Left cardiac atrium (tissue), 4 donors: ENCODE measurements around the gene KLRF1. TPM values are rescaled to one million over a fixed set of nuclear protein-coding genes. Genes with fewer than 3 reads are reported as not detected.
A peak's percentile ranks its signal among the peaks of the same experiment; 100 is the strongest.

ENCODE experiments used
- ATAC-seq, 2 donors: fragments of 200-7000 bp; cut with Tn5 transposase; one replicate each; pipeline ENCODE4 v1.9.1; 2020; ENCODE audit warnings: mild to moderate bottlenecking in 2 of 2, moderate library complexity in 2 of 2
- DNase-seq: peaks from one replicate; pipeline ENCODE4 v3.0.0-alpha.2; 2020
- intact Hi-C, 2 donors: fragments of 100-400 bp; cut with DNase I; formaldehyde crosslinking; loops; one replicate each; pipeline versions ENCODE4 v1.14.1 to v1.15.1; 2022 to 2023
- total RNA-seq, 2 donors: library from RNA; stranded (reverse); fragmentation: NEBNext Ultra II Directional; extraction: Animal tissue kit (Norgen Biotek cat#: 25700); gene quantifications; one replicate each; pipeline ENCODE4 v1.2.1, GENCODE V29; 2021
- donor health status: DM: no; HTN: yes; CAD: no.
- donor health status: DM: no; HTN: yes; CAD: no; lungs with severe emphysema.
- donor health status: DM: yes; HTN: yes; CAD: no.
- donor health status: Dilated cardiomyopathy.

KLRF1 gene
- total RNA-seq, 2 donors from 2014 or later, result 0.27 to 0.31 TPM

DNA sequence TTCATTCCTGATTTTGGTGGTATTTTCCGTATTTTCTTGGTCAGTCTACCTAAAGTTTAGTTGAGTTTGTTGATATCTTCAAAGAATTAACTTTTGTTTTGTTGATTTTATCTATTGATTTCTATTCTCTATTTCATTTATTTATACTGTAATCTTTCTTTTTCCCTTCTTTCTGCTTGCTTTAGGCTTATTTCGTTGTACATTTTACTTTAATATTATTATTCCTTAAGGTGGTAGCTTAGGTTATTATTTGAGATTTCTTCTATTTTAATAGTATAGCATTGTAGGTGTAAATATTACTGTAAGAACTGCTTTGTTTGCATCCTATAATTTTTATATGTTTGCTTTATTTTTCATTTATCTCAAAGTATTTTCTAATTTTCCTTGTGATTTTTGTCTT is 21.4 kb upstream of the KLRF1 start:
- DNase-seq, result no peak
- intact Hi-C loops, result no loop called here
- no peak for ATAC-seq

DNA sequence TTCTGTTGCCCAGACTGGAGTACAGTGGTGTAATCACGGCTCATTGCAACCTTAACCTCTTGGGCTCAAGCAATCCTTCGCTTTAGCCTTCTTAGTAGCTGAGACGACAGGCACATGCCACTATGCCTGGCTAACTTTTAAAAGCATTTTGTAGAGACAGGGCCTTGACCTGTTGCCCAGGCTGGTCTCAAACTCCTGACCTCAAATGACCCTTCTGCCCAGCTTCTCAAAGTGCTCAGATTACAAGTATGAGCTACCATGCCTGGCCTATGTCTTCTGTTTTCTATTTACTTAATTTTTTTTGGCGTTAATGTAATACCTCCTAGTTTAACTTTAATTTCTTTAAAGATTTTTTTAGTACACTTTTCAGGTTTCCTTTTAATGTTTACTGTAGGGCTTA is 20.6 kb upstream of the KLRF1 start:
- ATAC-seq (no peak), DNase-seq (no peak)
- intact Hi-C loops, result no loop called here

DNA sequence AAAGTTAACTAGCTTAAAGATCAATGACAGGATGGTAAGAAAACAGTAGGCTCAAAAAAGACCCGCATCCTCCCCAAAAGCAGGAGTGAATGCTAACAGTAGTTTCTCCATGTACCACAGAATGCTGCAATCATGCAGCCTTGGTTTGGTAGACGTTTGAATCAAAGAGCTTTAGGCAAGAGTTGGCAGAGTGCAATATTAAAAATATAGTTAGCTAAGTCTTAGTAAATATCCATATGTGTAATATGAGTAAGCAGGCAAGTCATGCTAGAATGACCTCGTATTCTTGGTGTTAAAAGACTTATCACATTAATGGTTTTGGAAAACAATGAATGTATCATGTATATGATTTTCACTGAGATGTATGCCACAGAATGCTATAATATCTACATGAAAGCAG is 18.8 kb upstream of the KLRF1 start:
- no peak for ATAC-seq
- no peak for DNase-seq
- intact Hi-C loops, result no loop called here

DNA sequence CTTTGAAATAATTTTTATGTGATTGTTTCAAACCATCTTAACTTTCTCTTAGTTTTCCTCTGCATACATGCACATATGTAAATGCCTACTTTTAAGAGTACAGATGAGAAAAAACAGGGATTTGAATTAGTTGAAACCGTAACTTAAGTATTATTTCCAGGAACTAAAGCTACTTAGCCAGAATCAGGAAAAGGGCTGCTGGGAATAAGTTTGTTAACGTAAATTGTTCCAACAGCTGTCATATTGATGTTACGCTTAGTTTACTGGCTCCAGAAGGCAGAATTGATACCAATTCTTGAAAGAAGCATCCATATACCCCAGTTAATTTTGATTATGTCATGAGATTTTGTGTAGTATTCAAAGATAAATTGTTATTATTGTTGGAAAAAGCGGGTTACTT is 17.9 kb upstream of the KLRF1 start:
- DNase-seq (no peak), ATAC-seq (no peak)
- intact Hi-C loops, result no loop called here

DNA sequence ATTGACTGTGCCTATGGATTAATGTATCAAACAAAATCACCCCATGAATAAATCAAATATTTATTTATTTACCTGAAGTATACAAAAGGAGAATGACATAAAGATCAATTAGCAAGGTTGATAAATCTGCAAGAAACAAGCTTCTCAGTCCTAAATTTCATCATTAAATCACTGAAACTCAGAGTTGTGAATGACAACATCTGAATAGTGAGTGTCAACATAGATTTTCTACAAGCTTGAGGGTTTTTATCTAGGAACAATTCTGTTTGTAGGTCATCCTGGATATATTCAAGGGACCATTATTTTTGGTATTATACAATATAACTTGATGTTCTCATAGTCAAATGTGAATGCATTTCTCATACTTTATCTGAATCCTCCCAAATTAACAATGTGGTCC is 17.4 kb upstream of the KLRF1 start:
- DNase-seq (no peak), ATAC-seq (no peak)
- intact Hi-C loops, result loop anchor here in 1 of 2 donors (10.0 kb wide), 1 partner anchor 115 kb away; no protein-coding TSS in a partner anchor

DNA sequence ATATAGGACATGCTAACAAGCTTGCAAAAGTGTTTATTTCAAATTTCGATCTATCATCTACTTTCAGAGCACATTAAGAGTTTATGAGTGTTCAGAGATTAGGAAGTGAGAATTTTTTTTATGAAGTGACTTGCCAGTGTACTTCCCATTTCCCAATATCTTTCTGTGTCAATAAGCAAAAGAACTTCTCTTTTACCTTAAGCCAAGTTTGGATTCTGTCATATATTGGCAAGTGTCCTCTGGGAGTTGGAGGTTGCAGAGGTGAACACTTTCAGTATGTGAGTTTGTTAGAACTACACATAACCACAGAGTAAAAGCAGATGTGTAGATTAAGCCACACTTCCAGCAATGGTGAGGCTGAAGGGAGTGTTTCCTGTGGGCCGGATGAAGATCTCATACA is 16.6 kb upstream of the KLRF1 start:
- no peak for ATAC-seq
- intact Hi-C loops, result loop anchor here in 1 of 2 donors (10.0 kb wide), 1 partner anchor 114 kb away; no protein-coding TSS in a partner anchor
- DNase-seq, result no peak

DNA sequence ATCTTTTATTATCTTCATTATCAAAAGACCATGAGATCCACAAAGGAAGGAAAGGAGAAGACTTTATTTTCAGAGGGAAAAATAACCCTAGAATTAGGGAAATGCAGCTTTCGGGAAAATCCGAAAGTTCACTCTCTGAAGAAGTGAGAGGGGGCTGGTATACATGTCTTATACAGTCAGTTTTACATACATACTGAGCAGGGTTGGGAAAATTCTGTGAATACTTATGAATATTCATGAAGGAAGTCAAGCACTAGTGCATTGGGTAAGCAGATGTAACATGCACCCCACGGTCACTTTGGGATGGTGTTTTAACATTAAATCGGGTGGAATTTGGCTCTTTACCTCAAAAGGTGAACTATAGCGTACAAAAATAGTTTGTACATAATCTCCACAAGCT is 15.7 kb upstream of the KLRF1 start:
- DNase-seq (no peak), ATAC-seq (no peak)
- intact Hi-C loops, result loop anchor here in 1 of 2 donors (10.0 kb wide), 1 partner anchor 113 kb away; no protein-coding TSS in a partner anchor

- intact Hi-C loops, result loop anchor here (2.0 to 10.0 kb wide), 2 partner anchors 111 kb away; no protein-coding TSS in a partner anchor
- ATAC-seq, result peak; percentile 94 to 98
- peak; percentile 79 for DNase-seq
Observed at GRCh38 chr12:9813821-9814798, 13.2 kb upstream of the KLRF1 start.

GRCh38 chr12:9820281-9820930 is 6.9 kb upstream of the KLRF1 start:
- intact Hi-C loops, result no loop called here
- ATAC-seq (no peak), DNase-seq (no peak)

DNA sequence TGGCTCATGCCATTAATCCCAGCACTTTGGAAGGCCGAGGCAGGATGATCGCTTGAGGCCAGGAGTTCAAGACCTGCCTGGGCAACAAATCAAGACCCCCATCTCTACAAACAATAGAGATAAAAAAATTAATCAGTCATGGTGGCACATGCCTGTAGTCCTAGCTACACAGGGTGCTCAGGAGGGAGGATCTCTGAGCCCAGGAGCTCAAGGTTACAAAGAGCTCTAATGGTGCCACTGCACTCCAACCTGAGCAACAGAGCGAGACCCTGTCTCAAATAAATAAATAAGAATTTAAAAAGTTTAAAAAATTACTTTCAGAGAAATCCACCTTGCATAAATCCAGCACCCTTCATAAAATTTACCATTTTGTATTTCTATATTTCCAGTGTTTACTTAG is 2.2 kb downstream of the KLRF1 start:
- intact Hi-C loops, result no loop called here
- ATAC-seq, result no peak
- DNase-seq, result no peak

GRCh38 chr12:9829982-9830381 is 2.7 kb downstream of the KLRF1 start:
- ATAC-seq (no peak), DNase-seq (no peak)
- intact Hi-C loops, result no loop called here

- DNase-seq (no peak), ATAC-seq (no peak)
- intact Hi-C loops, result no loop called here
Observed at GRCh38 chr12:9831720-9832119, 4.4 kb downstream of the KLRF1 start.

- DNase-seq (no peak), ATAC-seq (no peak)
- intact Hi-C loops, result no loop called here
Observed at GRCh38 chr12:9843407-9843806, 16.1 kb downstream of the KLRF1 start.

- intact Hi-C loops, result no loop called here
- ATAC-seq (no peak), DNase-seq (no peak)
Observed at GRCh38 chr12:9848899-9849298, 21.6 kb downstream of the KLRF1 start.

GRCh38 chr12:9851050-9851449 is 23.8 kb downstream of the KLRF1 start:
- ATAC-seq (no peak), DNase-seq (no peak)
- intact Hi-C loops, result no loop called here

GRCh38 chr12:9851927-9852326 is 24.6 kb downstream of the KLRF1 start:
- intact Hi-C loops, result no loop called here
- no peak for ATAC-seq
- no peak for DNase-seq

GRCh38 chr12:9856151-9856550 is 28.9 kb downstream of the KLRF1 start:
- DNase-seq (no peak), ATAC-seq (no peak)
- intact Hi-C loops, result no loop called here

- DNase-seq, result no peak
- intact Hi-C loops, result no loop called here
- no peak for ATAC-seq
Observed at GRCh38 chr12:9856894-9857293, 29.6 kb downstream of the KLRF1 start.

DNA sequence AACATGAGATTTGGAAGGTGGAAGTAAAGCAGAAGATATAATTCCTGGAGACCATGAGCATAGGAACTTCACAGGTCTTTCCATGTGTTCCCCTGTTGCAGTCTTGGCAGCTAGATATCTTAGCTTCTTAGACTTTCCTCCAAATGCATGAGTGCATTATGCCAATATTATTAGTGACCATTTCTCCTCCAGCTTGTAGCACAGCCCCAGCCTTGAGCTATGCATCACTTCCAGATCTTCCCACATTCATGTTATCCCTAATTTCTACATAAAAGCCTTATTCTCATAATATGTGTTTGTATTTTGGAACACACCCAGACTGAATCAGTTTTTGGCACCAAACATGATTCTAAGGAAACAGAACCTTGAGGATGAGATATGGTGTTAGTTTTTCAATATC is 30.9 kb downstream of the KLRF1 start:
- intact Hi-C loops, result no loop called here
- DNase-seq (no peak), ATAC-seq (no peak)

GRCh38 chr12:9864913-9865675 is 37.8 kb downstream of the KLRF1 start:
- no peak for DNase-seq
- ATAC-seq, result no peak
- intact Hi-C loops, result no loop called here
